DMS114 treated with DMSO at 0.1 percent for 48 hours (cell line): Measurements from ENCODE around the gene MARCOL.

Experiments
- DNase-seq: peaks from one replicate; lab custom pipeline; 2025; ENCODE audit not compliant: unreplicated experiment; lab: John Stamatoyannopoulos, UW

Gene MARCOL, protein sequence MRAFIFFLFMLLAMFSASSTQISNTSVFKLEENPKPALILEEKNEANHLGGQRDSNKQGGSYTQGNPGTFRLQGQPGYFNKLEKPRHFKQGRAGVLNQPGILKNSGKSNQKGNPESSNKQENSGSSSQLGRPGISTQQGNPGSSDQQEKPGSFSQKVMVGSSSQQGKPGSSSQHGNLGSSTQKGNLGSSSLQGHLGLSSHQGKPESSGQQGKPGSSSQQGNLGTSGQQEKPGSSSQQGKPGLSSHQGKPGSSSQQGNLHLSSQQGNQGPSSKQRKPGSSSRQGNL

DNA sequence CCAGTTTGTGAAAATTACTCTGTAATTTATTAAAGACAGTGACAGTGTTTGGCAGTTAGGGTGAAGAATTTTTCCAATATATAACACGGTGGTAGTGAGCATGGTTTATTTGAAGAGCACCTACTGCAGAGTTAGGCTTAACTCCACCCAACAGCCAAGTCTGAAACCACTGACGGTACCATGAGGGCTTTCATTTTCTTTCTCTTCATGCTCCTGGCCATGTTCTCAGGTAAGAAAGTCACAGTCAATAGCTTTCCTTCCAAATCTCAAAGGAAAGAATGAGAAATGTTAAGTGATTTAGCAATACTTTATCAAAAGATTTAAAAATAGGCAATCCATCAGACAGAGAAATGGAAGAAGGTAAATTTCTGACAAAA lies at the start of gene MARCOL:
TSS of gene MARCOL (plus strand) at position 108 of the 377 bp plus-strand sequence. CDS start at position 181, 73 bp downstream.
- no peak for DNase-seq

DNA sequence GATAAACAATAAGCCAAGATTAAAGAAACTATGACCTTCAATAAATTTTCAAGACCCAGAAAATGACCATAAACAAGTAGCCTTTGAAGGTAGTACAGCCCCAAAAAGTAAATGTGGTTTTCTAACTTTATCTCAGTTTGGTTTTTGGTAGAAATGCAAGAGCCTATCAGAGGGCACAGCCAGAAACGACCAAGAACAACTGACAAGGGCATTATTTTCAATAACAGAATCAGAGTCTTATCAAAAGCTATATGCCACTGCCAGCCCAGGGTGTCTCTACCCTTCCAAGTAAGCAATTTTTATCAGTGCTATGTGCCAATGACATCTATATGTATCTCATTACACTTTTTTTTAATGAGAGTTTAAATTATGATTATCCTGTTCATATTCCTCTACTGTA lies 47.3 kb upstream of the MARCOL start:
- no peak for DNase-seq

DNA sequence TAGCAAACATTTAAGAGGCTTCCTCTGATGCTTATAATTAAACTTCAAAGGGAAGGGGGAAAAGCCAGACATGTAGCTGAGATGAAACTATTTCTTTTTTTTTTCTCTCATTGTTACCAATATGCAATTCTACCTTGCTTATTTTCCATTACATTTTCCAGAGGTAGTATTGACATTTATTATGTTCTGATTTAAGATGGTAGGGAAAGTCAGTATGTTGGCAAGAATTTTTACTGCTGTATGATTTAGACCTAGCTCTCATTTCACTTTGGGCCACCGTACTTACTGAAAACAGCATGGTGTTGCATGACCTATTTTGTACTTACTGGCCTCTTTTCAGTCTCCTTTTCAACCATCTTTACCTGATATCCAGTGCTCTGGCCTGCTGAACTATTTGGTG lies 45.1 kb upstream of the MARCOL start:
- no peak for DNase-seq

DNA sequence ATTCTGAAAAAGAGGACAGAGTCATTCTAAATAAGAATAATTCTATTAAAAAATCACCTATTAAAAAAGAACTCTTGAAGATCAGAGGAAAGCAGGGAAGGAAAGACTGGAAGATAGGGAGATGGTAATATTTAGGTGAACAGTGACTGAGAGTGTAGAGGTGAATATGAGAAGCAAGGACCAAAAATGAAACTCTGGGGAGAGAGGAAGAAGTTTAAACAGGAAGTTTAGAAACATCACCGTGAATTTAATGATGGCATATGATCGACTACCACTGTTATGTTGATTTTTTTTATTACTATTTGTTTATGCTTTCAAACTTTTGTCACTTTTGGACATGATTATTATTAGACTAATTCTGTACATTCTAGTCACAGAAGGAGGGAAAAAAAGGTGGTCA lies 37.2 kb upstream of the MARCOL start:
- DNase-seq = no peak

DNA sequence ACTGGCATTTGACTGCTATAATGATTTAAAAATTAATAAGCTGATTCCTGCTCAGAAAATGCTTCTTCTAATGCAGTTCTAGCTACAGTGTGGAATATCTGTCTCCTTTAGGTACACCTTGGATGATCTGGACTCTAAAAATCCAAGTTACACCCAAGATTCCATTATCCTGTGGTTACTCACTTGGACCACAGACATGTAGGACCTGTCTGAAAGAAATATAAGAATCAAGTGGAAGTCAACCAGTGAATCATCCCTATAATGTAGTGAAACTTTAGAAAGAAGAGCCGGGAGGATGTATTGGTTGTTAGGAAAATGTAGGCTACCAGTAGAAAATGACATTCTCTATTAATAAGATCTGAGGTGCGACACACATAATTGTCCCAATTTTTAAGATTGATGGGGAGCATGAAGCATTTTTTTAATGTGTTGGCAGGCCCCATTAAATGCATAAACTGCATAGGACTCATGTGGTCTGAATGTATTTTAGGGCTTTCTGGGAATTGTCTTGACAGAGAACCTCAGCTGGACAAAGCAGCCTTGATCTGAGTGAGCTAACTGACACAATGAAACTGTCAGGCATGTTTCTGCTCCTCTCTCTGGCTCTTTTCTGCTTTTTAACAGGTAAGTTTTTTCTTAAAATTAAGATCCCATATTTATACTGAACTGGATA lies 35.7 kb upstream of the MARCOL start, which contains the start of gene SPINK6:
TSS of gene SPINK6 (plus strand) at position 512 of the 673 bp plus-strand sequence. CDS start at position 567, 55 bp downstream.
- DNase-seq = no peak

DNA sequence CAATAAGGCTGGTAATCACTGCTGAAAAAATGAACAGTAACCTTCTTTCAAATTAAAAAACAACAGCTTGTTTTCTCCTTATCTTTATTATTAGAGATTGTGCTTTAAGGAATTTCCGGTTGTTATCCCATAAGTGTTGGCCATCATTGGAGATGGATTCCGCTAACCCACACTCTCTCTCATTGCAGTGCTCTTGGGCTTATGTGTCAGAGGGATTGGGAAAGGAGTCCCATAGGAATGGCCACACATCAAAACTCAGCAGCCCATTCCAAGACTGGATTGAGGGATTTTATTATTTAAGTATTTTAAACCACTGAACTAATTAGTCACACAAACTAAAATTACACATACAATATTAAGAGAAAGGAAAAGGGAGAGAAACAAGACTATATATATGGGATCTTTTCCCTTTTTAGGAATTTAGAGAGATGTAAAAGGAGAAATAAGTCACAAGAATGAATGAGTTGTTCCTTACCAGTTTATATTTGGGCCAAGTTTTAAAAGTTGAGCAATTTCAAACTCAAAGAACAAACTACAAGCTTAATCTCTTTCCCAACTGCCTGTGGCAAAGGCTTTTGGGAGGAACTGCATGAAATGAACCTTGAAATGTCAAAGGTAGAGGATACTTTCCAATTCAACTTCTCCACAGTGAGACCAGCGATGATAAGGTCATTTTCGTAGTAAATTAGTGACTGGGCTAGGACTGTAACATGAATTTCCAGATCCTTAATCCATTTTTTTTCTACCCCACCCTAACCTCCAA lies 33.1 kb upstream of the MARCOL start:
- DNase-seq = no peak

DNA sequence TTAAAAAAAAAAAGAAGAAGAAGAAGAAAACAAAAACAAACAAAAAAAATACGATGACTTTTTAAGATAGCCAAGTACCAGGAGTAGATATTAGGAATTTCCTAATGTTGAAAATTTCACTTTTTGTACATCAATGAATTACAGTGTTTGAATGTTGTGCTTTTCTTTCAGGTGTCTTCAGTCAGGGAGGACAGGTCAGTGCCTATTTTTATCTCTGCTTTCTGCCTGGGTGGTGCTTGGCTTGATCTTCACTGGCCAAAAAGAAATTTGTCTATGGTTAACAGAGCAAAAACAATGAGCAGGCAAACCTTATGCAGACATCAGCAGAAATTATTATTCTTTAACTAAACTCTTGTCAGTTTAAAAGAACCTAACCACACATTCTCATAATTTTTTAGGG lies 32.5 kb upstream of the MARCOL start:
- DNase-seq = no peak

DNA sequence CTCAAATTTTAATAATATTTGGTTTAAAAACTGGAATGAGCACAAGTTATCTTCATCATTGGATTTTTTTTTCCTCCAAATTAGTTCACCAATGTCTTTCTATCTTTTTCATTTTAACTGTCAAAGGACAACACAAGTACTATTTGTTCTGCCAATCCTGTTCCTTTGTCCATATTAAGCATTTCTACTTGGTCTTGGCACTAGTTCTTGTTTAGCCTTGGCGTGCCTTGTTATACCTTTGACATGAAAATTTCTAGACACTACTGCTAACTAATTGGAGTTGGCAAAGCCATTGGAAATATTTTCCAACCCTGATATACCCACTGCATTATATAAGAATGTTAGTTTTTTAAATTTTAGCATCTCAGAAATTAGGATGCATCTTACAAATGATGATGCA lies 31.7 kb upstream of the MARCOL start:
- DNase-seq = no peak

DNA sequence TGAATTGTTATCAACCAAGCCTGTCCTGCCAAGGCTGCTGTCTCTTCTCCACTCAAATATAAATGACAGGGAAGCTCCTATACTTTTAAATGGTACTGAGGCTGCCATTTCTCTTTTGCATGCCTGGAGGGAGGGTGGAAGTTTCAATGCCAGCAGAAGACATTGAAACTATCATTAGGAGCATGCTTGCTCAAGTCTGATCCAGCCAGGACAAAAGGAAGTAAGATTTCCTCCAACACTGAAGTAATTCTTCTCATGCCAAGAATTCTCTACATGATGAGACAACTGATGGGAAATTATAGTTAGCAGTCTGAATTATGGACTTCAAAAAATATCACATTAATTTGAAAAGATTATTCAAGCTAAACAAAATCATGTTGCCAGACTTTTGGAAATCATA lies 30.1 kb upstream of the MARCOL start:
- DNase-seq = no peak

DNA sequence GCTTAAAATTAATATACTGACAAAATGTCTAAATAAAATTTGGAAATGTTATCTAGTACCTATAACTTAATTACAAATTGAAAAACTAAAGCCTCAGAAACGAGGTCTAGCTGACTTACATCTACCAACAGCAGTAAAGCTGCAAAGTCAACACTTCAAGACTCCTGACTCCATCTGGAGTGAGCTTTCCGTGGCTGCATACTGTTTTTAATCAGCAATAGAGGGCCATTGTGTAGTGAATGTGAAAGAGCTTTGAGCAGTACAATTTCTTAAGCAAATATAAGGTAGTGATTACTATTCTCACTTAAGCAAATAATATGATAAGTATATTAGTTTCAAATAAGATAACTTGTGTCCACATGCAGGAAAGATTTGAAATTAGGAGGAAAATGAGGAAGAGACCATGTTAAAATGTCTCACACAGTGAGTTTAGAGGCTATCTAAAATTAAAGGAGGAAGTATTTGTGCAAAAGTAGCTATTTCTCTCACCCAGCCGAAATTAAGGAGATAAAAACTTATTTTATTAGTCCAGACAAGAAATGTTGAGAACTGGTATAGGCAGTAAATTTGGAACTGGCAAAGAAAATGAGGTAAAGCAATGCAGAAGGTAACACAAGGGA lies 29.1 kb upstream of the MARCOL start:
- no peak for DNase-seq

DNA sequence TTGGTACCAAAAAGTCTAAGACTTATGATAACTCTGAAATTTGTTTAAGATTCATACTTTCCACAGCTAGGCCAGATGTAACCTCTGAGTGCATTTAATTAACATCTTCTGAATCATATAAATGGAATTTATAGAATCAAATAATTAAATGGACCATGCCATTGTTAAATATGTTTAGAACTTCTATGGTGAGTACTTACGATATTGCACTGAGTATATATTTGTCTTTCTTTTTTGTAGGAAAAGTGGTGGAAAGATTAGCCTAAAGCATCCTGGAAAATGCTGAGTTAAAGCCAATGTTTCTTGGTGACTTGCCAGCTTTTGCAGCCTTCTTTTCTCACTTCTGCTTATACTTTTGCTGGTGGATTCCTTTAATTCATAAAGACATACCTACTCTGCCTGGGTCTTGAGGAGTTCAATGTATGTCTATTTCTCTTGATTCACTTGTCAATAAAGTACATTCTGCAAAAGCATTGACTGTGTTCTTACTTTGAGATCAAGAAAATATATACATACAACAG lies 23.6 kb upstream of the MARCOL start:
- DNase-seq = no peak

DNA sequence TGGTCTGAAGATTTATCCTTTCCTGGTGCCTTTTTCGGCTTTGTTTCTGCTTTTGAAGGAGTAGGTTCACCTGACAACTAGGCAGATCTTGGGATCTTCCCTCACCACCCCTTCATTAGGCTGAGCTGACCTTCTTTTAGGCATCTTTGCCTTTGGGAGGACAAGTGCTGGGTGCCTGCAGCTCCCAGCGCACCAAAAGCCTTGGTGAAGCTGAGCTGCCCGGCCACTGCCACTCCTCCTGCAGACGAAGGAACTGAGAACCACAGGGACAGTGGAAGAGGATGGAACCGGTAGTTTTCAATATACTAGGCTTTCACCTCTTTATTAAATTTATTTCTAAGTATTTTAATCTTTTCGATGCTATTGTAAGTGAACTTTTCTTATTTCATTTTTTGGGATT lies 16.8 kb upstream of the MARCOL start:
- no peak for DNase-seq

DNA sequence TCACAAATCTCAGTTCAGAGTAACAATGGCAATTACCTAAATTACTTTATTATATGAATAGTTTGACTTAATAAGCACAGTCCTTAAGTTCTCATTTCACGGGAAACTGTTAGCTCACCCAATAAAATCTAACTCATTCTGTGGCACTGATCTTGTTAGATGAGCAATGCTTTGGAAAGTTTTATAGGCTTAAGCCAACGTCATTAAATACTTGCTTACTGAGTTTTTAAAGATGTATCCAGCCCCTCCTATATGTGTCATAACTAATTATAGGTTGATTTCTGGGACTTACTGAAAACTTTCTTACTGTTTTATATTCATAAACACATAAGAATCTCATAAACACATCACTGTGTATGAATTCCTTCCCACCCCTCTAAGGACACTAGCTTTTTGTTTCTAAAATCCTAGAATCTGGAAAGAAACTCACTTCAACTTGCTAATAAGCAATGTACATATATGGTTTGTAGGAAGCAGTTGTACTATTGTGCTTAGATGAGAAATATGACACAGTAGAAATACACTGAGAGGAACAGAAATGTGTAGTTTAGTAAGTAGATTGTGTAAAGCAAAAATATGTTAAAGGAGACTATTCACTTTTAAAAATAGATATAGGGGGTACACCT lies 14.1 kb upstream of the MARCOL start:
- no peak for DNase-seq

DNA sequence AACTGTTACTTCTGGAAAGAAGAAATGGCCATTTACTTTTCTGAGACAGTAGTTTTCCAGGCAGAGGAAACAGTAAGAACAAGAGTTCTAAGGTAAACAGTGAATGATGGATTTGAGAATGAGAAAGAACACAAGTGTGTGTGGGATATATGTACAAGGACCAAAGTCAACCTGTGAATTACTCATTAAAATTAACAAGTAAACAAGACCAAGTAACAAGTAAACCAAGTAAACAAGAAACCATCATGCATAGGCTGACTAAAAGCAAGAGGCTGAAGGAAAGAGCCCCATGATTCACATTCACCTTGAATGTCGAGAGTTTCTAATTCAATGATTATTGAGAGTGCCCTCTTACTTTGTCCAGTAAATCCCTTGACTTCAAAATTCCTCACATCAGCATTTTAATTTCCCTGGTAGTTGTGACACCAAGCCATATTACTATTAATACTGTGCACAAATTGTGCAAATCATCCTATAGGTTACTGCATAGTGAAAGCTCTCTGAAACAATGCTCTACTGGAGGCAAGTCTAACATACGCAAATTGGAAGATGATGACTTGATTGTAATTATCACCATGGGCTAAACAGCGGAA lies 9.8 kb upstream of the MARCOL start:
- DNase-seq = no peak

DNA sequence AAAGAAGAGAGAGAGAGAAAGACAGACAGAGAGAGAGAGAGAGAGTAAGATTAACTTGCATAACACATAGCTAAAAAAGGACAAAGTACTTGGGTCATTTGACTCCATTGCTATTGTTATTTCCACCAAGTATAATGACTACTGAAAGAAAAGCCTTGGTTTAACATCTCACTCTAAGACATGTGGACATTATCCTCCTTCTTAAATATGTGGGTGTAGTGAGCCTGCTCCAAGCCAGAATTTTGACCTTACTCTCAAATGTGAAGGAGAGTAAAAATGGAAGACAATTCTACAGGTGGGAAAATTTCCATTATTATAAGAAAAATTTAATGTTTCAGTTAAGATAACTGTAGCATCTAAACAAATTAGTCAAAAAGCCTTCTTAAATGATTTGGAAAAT lies 8.5 kb upstream of the MARCOL start:
- DNase-seq = no peak

DNA sequence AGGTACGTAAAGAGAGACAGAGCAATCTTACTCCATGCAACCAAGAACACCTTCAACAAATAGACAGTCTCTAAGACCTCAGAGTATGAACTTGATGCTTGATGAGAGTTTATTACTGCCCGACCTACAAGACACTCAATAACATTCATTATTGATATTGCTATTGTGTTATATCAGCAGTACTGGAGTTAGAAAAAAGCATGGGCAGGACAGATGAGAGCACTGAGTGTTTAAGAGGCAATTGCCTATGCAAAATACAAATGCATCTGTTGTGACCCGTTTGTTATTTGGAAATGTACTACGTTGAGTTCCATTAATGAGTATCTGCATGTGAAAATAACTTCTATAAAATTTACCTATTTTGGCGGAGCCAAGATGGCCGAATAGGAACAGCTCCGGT lies 8.1 kb upstream of the MARCOL start:
- DNase-seq = no peak

DNA sequence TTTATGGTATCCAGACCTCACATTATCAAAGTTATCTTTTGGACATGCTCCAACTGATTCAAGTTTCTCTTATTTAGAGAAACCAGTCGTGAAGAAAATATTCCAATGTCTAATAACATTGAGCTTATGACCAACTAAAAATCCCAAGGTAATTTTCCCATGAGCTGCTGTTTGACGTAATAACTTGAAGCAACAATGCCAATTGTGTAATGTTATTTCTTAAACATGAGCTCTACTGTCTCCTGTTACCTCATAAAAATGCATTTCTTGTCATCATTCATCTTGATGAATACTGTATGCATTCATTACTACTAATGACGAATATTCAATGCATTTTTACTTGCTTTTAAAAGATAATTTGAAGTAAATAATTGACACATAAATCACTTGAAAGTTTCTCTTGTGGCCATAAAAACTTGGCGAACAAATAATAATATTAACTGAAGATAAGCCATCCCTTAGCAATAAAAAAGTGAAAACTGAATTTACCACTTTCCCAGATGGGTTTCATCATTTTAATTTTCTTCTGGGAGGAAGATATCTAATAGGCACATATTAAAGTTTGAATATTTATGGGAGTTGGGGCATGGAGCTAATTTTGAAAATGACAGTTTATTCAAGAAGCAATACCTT lies 424 bp upstream of the MARCOL start:
- no peak for DNase-seq

DNA sequence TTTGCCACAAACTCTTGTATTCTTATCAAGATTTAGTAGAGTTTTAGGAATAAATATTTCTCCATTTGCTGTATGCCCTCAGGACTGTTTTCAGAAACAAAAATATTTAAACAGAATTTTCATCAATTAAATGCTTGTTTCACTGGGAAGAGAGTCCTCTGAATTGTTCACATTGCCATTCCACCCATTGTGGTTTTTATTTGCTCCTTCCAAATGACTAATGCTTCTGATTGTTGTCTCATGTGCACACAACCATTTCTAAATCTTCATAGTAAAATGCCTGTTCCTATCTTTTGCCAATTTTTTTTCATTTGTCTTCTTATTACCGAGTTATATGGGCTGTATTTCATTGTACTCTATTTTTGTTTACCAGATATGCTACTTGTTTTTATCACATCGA lies 10.6 kb downstream of the MARCOL start:
- DNase-seq = no peak

DNA sequence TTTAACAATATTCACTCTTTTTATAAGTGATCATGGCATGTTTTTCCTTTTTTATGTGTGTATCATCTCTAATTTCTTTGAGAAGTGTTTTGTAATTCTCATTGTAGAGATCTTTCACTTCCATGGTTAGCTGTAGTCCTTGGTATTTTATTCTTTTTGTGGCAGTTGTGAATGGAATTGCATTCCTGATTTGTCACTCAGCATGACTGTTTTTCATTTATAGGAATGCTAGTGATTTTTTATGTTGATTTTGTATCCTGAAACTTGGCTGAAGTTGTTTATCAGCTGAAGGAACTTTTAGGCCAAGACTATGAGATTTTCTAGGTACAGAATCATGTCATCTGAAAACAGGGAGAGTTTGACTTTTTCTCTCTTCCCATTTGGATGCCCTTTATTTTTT lies 17.1 kb downstream of the MARCOL start:
- DNase-seq = no peak

DNA sequence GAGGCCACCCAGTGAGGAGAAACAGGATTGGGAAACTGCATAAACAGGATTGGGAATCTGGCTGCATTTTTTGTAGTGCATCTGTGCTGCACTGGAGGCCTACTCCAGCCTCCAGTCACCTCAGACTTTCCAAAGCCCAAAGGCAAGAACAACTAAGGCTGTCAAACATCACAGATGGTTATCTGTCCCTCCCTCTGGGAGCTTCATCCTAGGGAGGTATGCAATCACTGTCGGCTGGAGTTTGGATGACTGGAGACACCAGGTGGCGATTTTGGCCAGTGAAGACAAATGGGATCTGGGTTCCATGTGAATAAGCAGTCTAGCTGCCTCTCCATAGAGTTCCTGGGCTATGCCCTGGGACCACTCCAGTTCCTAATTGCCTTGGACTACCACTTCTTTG lies 21.0 kb downstream of the MARCOL start:
- DNase-seq = no peak
